Inflammatory macrophage treated with lipopolysaccharide for 1 hour (primary cell): Measurements from ENCODE around the gene DCTPP1.
"Not testable (repeated sequence)": the region's sequence is repeated elsewhere in the genome, so short reads cannot be mapped to it uniquely, and the experiment has no call there.

ENCODE experiments used
- DNase-seq, 2 donors: peaks; one replicate each; pipeline ENCODE4 v3.0.0-alpha.2; 2020 to 2022

DCTPP1 gene

DNA sequence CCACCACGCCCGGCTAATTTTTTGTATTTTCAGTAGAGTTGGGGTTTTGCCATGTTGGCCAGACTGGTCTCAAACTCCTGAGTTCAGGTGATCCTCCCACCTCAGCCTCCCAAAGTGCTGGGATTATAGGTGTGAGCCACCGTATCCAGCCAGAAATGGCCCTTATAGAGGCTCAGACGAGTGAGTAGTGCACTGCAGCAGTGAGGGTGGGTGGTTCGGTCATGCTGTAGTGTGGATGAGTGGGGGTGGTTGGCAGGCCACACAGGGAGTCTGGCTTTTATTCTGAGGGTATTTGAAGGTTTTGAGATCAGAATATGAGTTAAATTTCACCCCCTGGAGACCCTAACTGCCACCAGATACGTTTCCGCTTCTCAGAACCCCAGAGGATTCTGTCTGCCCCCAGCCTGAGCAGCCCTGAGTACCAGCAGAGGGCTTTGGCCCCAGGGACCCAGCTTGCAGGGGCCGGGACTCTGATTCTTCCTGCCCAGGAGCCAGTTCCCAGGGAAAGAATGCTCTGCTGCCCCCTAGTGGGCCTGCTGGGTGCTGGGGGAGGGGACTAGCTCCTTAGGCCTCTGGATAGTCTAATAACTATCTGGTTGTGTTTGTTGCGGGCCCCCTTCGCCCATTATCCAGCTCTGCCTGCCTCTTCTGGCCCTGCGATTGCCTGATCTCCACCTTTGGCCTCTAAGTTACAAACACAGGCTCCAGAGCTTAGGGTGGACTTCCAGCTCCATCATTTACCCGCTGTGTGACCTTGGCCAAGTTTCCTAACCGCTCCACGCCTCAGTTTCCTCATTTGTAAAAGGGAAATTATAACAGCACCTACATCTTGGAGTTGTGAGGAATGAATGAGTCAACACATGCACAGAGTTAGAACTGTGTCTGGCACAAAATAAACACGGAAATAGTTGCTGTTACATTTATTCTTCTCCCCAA lies 20.4 kb downstream of the DCTPP1 start:
- DNase-seq: peak; percentile 79 to 99

DNA sequence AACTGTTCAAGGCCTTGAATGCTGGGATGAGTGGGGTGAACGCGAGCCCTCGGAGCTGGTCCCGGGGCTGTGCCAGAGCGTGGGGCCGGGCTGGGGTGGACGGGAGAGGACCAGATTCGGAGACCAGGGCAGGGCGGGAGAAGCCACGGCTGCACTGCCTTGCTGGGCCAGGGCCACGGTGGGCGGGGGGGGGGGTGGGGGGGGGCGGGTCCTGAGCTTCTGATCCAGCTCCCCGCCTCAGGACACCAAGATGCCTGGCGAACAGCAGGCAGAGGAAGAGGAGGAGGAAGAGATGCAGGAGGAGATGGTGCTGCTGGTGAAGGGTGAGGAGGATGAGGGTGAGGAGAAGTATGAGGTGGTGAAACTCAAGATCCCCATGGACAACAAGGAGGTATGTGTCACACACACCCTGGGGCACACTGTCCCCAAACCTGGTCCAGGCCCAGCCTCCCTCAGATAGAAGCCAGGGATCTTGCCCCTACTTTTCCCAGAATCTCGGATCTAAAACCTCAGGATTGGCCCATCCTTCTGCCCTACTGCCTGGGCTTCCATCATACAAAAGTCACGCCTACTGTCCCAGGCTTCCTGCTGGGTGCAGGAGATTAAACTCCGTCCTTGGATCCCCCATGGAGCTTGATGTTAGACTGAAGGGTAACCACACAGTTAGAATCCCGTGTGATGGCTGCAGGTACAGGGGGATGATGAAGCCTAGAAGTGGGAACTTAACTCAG lies 21.9 kb downstream of the DCTPP1 start:
- DNase-seq: no peak

DNA sequence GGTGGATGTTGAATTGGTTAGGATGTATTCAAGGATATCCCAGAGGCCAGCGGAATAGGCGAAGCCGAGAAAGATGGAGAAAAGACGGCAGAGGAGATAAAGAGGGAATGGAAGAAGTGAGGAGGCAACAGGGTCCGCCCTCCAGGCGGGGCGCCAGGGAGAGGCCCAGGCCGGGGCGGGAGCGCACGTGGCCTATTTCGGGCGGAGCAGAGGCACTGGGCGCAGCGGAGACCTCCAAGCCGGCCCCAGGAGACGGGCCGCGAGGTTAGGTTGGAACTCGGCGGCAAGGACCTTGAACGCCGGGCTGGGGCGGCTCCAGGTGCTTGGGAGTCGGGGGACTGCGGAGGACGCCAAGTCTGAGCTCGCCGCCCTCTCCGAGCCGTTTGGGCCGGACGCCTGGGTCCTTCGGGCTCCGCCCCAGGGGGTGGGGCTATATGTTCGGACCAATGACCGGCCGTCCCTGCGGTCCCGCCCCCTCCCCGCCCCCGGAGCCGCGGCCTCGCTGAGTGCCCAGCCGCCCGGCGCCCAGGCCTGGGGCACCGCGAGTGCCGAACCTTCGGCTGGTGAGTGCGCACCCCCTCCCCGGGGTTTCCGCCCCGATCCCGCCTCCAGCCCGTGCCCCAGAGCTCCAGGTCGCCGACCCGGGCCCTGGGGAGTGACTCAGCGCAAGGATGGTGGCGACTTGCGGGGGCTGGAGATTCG lies 22.6 kb downstream of the DCTPP1 start, which contains the start of gene ZNF771:
Gene ZNF771, plus strand, starts transcription at position 505 of the 702 bp plus-strand sequence. CDS start 448 bp downstream, outside the sequence.
- peak; percentile 75 to 90 for DNase-seq

DNA sequence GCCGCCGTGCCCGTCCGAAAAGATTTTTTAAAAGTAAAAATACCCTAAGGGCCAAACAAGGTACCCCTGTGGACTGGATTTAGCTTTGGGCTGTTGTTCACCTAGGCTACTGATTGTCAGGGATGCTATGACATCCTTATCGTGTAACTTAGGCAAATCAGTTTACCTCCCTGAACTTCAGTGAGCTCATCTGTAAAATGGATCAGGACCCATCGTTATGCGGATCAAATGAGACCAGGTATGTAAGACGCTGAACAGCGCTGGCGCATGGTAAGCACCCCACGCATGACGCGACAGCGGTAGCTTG lies 23.1 kb downstream of the DCTPP1 start:
- no peak for DNase-seq

DNA sequence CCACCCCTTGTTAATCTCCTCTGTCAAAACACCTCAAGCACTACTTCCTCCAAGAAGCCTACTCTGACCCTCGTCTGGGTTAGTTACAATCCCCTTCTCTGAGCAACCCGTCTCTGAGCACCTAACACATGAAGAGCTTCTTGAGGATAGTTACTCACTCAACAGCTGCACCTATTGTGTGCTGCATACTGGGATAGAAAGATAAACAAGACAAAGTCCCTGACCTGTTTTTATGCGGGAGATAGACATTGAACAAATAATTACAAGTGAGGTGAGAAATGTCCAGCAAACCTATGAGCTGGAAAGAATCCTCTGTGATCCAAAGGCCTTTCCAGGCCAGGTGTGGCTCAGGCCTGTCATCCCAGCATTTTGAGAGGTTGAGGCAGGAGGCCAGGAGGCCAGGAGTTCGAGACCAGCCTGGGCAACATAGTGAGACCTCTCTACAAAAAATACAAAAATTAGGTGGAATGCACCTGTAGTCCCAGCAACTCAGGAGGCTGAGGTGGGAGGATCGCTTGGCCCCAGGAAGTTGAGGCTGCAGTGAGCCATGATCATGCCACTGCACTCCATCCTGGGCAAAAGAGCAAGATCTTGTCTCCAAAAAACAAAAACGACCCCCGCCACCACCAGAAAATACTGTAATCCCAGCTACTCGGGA lies 27.9 kb downstream of the DCTPP1 start:
- no peak for DNase-seq

DNA sequence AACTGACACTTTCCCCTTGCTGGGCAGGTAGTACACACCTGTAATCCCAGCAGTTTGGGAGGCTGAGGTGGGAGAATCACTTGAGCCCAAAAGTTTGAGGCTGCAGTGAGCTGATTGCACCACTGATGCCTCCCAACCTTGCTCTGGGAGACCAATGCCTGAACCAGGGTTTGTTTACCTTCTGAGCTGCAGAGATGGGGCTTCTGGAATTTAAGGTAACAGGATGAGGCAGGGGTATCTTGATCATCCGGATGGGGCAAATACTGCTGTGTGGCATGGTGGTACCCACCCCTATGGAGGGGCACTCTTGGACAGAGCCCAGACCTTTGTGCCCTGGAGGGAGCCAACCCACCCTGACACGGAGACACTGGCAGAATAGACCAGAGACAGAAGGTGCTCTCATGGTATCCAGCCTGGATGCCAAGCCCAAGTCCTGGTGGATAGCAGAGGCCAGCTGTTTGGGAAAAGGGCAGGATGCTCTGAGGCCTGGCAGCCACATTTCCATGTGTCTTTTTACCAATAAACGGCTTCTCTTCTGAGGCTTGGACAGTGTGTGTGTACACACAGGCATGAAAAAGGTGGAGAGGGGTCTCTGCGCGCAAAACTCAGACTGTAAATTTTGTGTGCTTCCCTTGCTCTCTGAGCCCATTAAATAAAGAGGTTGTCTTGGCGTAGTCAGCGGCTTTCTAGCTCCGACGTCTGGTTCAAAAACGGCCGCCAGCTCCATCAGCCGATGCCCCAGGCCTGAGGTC lies 30.2 kb downstream of the DCTPP1 start:
- no peak for DNase-seq

DNA sequence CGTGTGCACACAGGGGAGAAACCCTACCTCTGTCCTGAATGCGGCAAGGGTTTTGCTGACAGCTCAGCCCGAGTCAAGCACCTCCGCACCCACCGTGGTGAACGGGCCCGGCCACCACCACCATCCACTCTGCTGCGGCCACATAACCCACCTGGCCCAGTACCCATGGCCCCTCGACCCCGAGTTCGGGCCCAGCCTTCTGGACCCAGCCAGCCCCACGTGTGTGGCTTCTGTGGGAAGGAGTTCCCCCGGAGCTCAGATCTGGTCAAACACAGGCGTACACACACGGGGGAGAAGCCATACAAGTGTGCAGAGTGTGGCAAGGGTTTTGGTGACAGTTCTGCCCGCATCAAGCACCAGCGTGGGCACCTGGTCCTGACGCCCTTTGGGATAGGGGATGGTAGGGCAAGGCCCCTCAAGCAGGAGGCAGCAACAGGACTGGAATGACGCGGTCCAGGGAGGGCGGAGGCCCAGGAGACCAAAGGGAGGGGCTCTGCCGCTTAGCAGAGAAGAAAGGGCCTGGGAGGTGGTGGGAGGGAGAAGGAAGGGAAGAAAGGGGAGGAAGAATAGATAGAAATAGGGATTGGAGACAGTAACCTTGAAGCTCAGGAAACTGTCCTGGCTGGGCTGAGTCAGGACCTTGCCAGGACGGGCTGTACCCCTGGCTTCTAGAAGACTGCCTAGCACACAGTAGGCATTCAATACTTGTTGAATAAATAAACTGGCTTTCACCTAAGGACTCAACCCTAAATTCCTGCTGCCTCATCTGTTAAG lies 31.0 kb downstream of the DCTPP1 start:
- no peak for DNase-seq

DNA sequence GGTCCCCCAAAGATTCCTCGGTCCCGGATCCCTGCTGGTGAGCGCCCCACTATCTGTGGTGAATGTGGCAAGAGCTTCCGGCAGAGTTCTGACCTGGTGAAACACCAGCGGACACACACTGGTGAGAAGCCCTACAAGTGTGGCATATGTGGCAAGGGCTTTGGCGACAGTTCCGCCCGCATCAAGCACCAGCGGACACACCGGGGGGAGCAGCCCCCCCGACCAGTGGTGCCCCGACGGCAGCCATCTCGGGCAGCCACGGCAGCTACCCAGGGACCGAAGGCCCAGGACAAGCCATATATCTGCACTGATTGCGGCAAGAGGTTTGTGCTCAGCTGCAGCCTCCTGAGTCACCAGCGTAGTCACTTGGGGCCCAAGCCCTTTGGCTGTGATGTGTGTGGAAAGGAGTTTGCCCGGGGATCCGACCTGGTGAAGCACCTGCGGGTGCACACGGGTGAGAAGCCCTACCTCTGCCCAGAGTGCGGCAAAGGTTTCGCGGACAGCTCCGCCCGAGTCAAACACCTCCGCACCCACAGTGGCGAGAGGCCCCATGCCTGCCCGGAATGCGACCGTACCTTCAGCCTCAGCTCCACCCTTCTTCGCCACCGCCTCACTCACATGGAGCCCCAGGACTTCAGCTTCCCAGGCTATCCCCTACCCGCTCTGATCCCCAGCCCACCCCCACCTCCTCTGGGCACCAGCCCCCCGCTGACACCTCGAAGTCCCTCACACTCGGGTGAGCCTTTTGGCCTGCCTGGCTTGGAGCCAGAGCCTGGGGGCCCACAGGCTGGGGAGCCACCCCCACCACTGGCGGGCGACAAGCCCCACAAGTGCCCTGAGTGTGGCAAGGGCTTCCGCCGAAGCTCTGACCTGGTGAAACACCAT lies 31.8 kb downstream of the DCTPP1 start:
- no peak for DNase-seq

DNA sequence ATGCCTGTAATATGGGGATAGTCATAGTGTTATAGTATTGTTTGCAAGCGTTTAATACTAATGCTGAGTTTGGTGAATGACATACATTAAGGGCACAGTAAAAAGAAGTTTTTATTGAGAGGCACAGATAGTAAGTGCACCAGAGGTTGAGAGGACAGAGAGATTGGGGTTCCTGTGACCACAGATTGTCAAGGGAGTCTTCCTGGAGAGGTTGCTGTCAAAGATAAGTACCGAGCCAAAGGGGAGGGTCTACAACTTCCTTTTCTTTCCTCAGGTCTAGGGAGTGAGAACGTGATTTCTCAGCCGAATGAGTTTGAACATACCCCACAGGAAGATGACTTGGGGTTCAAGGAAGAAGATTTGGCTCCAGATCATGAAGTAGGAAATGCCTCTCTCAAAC lies 32.8 kb downstream of the DCTPP1 start:
- DNase-seq: no peak

DNA sequence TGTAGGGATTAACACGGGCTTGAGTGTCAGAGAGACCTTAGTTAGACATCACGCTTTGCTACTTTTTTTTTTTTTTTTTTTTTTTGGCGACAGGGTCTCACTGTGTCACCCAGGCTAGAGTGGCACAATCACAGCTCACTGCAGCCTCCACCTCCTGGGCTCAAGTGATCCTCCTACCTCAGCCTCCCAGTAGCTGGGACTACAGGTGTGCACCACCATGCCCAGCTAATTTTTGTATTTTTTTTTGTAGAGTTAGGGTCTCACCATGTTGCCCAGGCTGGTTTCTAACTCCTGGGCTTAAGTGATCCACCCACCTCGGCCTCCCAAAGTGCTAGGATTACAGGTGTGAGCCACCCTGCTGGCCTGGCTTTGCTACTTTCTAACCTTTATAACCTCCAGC lies 33.2 kb downstream of the DCTPP1 start:
- not testable (repeated sequence) for DNase-seq

DNA sequence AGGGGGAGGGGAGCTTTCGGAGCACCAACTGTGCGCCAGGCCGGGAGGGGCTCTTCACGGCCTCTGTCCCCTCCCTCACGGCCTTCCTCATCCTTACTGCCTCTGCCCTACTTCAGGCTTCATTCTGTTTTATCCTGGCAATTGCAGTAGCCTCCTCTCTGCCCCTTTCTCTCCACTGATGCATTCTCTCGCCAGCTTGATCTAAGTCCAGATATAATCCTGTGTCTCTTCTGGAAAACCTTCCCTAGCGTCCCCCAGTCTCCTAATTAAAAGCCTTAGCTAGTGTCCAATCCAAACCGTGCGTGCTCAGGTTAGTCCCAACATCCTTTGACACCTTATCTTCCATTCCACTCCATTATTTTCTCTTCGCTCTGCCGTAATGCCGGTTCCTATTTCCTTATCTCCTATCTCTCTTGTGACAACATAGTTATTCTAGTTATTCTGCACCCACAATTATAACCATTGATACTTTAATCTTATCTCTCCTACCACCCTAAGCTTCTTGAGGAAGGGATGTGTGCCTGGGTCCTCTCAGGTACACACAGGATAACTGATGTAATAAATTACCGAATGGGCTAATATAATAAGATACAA lies 33.7 kb downstream of the DCTPP1 start:
- no peak for DNase-seq

DNA sequence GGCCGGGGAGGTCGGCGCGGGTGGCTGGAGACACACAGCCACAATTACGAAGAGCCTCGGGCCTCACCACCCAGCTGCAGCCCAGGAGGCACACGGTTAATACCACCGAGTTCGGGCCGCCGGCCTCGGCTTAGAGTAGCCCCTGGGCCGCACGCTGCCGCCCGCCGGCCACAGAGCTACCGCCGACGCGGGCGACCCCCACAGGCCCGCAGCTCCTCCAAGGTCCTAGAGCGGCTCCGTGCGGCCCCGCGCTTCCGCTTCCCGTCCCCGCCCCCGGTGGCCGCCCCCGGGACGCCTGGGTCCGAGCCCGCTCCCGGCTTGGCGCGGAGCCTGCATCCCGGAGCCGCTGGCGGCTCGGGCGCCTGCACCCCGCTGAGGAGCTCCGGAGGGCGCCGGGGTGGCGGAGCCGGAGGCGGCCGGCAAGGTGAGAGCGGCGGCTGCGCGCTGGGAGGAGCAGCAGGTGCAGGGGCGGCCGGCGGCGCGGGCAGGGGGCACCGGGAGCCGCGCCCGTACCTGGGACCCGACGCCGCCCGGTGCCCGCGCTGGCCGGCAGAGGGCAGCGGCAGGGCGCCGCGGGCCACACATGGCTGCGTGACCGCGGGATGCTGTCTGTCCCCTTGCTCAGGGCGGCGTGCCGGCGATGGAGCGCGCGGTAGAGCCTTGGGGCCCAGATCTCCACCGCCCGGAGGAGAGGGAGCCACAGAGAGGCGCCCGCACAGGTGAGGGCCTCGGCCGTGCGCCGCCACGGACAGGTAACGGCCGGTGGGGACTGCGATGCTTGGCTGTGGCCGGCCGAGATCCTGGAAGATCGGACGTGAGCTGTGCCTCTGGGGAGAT lies 34.5 kb downstream of the DCTPP1 start, which contains the start of gene ZNF48:
Gene ZNF48, plus strand, starts transcription at position 266 of the 837 bp plus-strand sequence. Its CDS starts 375 bp downstream, at position 641.
- DNase-seq: peak in 1 of 2 donors; percentile 48

DNA sequence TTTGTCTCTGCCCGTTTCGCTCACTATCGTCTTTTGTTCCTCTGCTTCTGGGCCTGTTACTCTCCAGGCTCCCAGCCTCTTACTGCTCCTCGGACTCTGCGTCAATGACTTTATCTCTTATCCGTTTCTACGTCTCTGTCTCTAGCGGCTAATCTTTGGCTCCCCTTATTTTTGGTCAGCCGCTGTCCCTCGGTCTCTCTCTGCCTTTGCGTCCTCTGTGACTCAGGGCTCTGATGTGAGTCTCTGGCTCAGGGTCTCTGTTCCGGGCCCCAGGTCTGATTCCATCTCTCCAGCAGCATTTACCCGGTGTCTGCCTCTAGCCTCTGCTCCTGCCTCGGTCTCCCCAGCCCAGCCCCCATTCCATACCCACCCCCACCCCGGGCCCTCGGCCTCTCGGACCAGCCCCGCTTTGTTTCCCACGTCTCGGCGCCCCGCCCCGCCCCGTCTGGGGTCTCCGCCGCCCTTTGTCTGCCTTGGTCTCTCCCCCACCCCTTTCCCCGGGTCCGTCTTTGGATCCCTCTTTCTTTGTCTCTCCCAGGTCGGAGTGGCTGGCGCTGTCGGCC lies 35.2 kb downstream of the DCTPP1 start:
- no peak for DNase-seq

DNA sequence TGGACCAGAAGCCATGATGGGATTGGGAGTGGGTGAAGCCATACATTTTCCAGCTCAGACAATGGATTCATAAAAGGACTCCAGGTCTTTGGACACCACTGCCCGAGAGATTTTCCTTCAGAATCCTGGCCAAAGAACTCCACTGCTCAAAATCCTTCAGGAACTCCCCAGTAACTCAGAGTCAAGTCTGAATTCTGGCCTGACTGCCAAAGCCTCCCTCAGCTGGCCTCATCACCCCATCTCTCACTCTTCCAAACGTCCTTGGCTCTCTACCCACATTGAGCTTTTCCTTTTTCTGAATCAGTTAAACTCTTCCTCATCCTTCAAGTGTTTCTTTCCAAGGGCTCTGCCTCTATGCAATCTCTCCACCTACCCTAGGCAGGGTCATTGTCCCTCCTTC lies 46.3 kb downstream of the DCTPP1 start:
- DNase-seq: no peak

DNA sequence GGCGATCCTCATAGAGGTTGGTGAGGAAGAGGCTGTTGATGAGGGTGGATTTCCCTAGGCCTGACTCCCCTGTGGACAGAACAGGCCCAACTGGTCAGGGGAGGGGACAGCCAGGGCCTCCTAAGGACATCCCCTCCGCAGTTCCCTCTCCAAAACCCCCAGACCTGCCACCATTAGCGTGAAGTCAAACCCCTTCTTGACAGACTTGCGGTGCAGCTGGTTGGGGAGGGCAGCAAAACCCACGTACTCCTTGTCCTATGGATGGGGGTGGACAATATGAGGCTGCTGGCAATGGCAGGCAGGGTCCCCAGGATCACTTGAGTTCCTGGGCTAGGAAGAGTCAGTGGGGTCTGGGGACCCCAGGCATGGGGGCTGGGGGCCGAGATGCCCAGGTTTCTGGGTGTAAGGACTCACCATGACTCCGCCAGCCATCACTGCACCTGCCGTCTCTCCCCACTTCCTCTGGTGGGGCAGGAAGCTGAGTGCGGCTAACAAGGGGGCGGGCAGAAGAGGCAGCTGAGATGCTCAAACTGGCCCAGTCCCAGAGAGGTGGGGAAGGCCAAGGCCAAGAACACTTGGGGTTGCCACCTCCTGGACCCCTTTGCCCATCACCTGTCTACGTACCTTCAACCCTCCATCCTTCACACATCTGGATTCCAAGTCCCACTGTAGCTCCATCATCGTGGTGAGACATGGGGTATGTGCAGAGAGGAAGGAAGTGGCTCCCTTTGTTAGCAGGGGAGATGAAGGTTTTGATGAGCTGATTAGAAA lies 47.5 kb downstream of the DCTPP1 start, which contains the start of gene SEPTIN1:
Gene SEPTIN1, minus strand, starts transcription at position 451 of the 771 bp plus-strand sequence. Its CDS starts 19 bp downstream, at position 432.
- DNase-seq: no peak

DNA sequence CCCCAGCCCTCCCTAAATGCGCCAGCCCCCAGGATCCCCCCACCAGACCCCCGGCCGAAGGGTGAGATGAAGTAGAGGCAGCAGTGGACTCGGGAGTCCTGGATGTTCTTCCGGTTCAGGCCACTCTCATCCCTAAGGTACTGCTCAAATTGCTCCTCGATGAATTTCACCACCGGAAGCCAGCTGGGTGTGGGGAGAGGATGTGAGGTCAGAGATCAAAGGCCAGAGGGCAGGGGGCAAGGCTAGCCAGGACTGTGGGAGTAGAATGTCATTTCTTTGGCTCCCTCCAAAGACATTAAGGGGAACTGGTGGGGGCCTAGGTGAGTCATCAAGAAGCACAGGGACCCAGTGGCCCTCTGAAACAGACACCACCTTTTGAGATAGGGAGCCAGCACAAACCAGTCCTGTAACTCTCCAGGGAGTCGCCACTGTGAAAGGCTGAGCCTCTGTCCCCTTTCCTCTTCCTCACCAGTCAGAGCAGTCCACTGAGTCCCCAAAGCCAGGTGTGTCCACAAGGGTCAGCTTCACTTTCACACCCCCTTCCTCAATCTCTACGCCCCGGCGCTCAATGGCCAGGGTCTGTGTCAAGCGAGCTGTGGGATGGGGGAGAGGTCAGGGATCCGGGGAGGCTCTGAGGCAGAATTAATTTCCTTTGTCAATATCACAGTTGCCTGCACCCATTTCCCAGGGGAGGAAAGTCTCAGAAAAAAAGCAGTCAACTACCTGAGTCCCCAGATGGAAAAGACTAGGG lies 48.4 kb downstream of the DCTPP1 start:
- no peak for DNase-seq

DNA sequence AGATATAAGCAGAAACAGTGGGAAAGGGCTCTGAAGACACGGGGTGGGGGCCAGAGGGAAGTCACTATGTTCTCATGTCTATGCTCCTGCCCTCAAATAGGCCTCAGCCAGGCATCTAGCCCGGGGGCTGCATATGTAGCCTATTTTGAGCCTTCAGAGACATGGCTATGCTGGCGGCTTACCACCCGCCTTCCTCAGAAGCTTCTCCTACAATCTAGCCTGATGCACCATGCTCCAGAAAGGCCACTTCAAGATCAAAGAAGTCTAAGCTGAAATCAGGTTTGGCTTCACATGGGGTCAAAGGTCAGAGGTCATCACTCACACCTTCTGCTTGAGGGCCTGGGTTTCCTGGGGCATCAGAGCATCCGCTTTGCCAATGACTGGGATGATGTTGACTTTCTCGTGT lies 49.0 kb downstream of the DCTPP1 start:
- no peak for DNase-seq
